ENCODE data around the gene GJB3. TPM values are rescaled to one million over a fixed set of nuclear protein-coding genes. Genes with fewer than 3 reads are reported as not detected.

The GJB3 gene
- total and polyA plus RNA-seq, 4 donors, result 0.15 to 0.33 (median 0.17) TPM; not detected in 1

DNA sequence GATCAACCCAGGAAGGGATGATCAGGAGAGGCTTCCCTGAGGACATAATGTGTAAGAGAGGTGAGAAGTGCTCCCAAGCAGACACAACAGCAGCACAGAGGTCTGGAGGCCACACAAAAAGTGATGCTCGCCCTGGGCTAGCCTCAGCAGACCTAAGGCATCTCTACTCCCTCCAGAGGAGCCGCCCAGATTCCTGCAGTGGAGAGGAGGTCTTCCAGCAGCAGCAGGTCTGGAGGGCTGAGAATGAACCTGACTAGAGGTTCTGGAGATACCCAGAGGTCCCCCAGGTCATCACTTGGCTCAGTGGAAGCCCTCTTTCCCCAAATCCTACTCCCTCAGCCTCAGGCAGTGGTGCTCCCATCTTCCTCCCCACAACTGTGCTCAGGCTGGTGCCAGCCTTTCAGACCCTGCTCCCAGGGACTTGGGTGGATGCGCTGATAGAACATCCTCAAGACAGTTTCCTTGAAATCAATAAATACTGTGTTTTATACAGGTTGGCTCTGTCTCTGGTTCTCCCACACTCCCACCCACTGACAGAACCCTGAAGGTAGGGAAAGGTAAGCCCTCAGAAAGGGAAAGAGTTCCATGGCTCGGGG, 5.0 kb downstream of the GJB3 start:
- WGBS, result 65% methylated on average over 4 of the region's 4 CpGs
- Histone ChIP-seq H3K27me3 (ENCODE audit: control insufficient read depth in 4 of 4, insufficient read depth in 4 of 4, low read length in 3 of 4) (no peaks in the 10 kb centered on the region), H3K27ac (ENCODE audit: low read depth in 1 of 2, low read length in 2 of 2) (peak overlapping the region; percentile 44 to 71), H3K4me1 (ENCODE audit: control insufficient read depth in 4 of 4, insufficient read depth in 4 of 4, low read length in 3 of 4) (peaks cover 11 to 46% (median 27%) of the 10 kb centered on the region in 4 donors), H3K9me3 (ENCODE audit: control insufficient read depth in 4 of 4, low read length in 3 of 4) (no peaks in the 10 kb centered on the region), H3K36me3 (ENCODE audit: control insufficient read depth in 4 of 4, insufficient read depth in 3 of 4, low read depth in 1 of 4, low read length in 3 of 4) (no peaks in the 10 kb centered on the region), H3K4me3 (ENCODE audit: low read depth in 1 of 3, low read length in 3 of 3) (no peak overlapping the region), H3K9ac (ENCODE audit: low read depth in 1 of 2, low read length in 2 of 2) (no peak overlapping the region)
- no peak for TF ChIP-seq GABPA (IDR thresholded peaks at IDR 0.05 in 1 of 2, conservative IDR thresholded peaks at IDR 0.05 in 1 of 2)
- TF ChIP-seq YY1 (IDR thresholded peaks at IDR 0.05), result no peak
- no peak for TF ChIP-seq FOXA1 (IDR thresholded peaks at IDR 0.05)
- no peak for DNase-seq (ENCODE audit: low spot score)

DNA sequence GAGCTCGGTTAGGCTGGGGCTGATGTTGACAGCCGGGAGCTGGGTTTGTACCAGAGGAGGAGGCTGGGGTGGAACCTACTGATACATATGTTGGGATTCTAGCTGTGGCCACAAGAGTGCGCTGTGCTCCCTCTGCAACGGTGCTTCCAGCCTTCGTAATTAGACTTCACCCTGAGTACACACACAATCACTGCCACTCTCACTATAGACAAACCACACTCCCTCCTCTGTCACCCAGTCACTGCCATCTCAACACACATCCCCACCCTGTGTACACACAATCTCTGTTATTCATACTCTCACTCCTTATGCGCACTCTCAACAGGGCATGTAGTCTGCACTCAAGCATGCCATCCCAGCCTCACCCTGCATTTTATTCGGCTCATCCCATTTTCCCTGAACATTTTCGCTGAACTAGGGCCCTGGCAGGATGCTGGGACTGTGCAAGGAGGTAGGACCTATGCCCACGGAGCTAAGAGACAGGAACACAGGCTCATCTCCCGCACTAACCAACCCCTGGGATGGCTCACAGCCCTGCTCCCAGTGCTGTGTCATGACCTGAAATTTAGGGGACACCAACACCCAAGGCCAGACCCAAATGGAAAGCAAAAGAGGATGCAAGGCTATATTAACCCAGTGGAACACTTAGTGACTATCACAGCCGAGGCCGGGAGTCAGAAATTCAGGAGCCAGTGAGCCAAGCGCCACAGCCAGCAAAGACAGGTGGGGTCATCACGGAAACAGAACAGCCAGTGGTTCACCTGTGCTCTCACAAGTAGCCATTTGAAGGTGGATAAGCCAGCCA, 5.7 kb downstream of the GJB3 start:
- H3K9me3 ChIP-seq (ENCODE audit: control insufficient read depth in 4 of 4, low read length in 3 of 4), result no peaks in the 10 kb centered on the region
- H3K27ac ChIP-seq (ENCODE audit: low read depth in 1 of 2, low read length in 2 of 2), result peak overlapping the region in 1 of 2 donors; percentile 15
- no peak overlapping the region for H3K4me3 ChIP-seq (ENCODE audit: low read depth in 1 of 3, low read length in 3 of 3)
- no peaks in the 10 kb centered on the region for H3K36me3 ChIP-seq (ENCODE audit: control insufficient read depth in 4 of 4, insufficient read depth in 3 of 4, low read depth in 1 of 4, low read length in 3 of 4)
- H3K4me1 ChIP-seq (ENCODE audit: control insufficient read depth in 4 of 4, insufficient read depth in 4 of 4, low read length in 3 of 4), result peaks cover 5 to 40% (median 24%) of the 10 kb centered on the region in 4 donors
- peak; percentile 68 for DNase-seq (ENCODE audit: low spot score)
- H3K9ac ChIP-seq (ENCODE audit: low read depth in 1 of 2, low read length in 2 of 2), result no peak overlapping the region
- TF ChIP-seq, protein P1, sequence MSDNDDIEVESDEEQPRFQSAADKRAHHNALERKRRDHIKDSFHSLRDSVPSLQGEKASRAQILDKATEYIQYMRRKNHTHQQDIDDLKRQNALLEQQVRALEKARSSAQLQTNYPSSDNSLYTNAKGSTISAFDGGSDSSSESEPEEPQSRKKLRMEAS (IDR thresholded peaks at IDR 0.05), result no peak
- TF ChIP-seq FOXA1 (IDR thresholded peaks at IDR 0.05) (peak; percentile 79), JUND (IDR thresholded peaks at IDR 0.05) (no peak), SP1 (IDR thresholded peaks at IDR 0.05) (peak; percentile 74), RAD21 (IDR thresholded peaks at IDR 0.05) (peak; percentile 94 to 97), EGR1 (IDR thresholded peaks at IDR 0.05; ENCODE audit: low read depth in 2 of 2) (no peak), YY1 (IDR thresholded peaks at IDR 0.05) (no peak), RXRA (IDR thresholded peaks at IDR 0.05) (peak; percentile 35 to 52), HNF4A (conservative IDR thresholded peaks at IDR 0.05) (peak; percentile 84 to 94), GABPA (IDR thresholded peaks at IDR 0.05 in 1 of 2, conservative IDR thresholded peaks at IDR 0.05 in 1 of 2) (no peak), NR2F2 (IDR thresholded peaks at IDR 0.05) (no peak), FOXA2 (IDR thresholded peaks at IDR 0.05) (peak; percentile 83), HNF4G (IDR thresholded peaks at IDR 0.05) (peak; percentile 85), TAF1 (conservative IDR thresholded peaks at IDR 0.05) (no peak)
- TF ChIP-seq, protein P2, sequence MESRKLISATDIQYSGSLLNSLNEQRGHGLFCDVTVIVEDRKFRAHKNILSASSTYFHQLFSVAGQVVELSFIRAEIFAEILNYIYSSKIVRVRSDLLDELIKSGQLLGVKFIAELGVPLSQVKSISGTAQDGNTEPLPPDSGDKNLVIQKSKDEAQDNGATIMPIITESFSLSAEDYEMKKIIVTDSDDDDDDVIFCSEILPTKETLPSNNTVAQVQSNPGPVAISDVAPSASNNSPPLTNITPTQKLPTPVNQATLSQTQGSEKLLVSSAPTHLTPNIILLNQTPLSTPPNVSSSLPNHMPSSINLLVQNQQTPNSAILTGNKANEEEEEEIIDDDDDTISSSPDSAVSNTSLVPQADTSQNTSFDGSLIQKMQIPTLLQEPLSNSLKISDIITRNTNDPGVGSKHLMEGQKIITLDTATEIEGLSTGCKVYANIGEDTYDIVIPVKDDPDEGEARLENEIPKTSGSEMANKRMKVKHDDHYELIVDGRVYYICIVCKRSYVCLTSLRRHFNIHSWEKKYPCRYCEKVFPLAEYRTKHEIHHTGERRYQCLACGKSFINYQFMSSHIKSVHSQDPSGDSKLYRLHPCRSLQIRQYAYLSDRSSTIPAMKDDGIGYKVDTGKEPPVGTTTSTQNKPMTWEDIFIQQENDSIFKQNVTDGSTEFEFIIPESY (IDR thresholded peaks at IDR 0.05), result no peak
- TF ChIP-seq, protein P3, sequence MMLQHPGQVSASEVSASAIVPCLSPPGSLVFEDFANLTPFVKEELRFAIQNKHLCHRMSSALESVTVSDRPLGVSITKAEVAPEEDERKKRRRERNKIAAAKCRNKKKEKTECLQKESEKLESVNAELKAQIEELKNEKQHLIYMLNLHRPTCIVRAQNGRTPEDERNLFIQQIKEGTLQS (IDR thresholded peaks at IDR 0.05), result no peak
- TF ChIP-seq, protein P4, sequence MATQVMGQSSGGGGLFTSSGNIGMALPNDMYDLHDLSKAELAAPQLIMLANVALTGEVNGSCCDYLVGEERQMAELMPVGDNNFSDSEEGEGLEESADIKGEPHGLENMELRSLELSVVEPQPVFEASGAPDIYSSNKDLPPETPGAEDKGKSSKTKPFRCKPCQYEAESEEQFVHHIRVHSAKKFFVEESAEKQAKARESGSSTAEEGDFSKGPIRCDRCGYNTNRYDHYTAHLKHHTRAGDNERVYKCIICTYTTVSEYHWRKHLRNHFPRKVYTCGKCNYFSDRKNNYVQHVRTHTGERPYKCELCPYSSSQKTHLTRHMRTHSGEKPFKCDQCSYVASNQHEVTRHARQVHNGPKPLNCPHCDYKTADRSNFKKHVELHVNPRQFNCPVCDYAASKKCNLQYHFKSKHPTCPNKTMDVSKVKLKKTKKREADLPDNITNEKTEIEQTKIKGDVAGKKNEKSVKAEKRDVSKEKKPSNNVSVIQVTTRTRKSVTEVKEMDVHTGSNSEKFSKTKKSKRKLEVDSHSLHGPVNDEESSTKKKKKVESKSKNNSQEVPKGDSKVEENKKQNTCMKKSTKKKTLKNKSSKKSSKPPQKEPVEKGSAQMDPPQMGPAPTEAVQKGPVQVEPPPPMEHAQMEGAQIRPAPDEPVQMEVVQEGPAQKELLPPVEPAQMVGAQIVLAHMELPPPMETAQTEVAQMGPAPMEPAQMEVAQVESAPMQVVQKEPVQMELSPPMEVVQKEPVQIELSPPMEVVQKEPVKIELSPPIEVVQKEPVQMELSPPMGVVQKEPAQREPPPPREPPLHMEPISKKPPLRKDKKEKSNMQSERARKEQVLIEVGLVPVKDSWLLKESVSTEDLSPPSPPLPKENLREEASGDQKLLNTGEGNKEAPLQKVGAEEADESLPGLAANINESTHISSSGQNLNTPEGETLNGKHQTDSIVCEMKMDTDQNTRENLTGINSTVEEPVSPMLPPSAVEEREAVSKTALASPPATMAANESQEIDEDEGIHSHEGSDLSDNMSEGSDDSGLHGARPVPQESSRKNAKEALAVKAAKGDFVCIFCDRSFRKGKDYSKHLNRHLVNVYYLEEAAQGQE (IDR thresholded peaks at IDR 0.05), result peak; percentile 30
- TF ChIP-seq, protein P5, sequence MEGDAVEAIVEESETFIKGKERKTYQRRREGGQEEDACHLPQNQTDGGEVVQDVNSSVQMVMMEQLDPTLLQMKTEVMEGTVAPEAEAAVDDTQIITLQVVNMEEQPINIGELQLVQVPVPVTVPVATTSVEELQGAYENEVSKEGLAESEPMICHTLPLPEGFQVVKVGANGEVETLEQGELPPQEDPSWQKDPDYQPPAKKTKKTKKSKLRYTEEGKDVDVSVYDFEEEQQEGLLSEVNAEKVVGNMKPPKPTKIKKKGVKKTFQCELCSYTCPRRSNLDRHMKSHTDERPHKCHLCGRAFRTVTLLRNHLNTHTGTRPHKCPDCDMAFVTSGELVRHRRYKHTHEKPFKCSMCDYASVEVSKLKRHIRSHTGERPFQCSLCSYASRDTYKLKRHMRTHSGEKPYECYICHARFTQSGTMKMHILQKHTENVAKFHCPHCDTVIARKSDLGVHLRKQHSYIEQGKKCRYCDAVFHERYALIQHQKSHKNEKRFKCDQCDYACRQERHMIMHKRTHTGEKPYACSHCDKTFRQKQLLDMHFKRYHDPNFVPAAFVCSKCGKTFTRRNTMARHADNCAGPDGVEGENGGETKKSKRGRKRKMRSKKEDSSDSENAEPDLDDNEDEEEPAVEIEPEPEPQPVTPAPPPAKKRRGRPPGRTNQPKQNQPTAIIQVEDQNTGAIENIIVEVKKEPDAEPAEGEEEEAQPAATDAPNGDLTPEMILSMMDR (IDR thresholded peaks at IDR 0.05; ENCODE audit: low read depth, low read length, missing input control), result peak; percentile 92
- H3K27me3 ChIP-seq (ENCODE audit: control insufficient read depth in 4 of 4, insufficient read depth in 4 of 4, low read length in 3 of 4), result no peaks in the 10 kb centered on the region
- WGBS, result 45% methylated on average over 14 of the region's 14 CpGs

All from liver (tissue), 9 donors.